OCI-LY7 (cell line): ENCODE data around the gene PTPMT1. TPM values are rescaled to one million over a fixed set of nuclear protein-coding genes. Genes with fewer than 3 reads are reported as not detected.
"Not testable (repeated sequence)": the region's sequence is repeated elsewhere in the genome, so short reads cannot be mapped to it uniquely, and the experiment has no call there.

Source experiments
- BruUV-seq: library from RNA; stranded (reverse); fragments of 400-500 nt; replicated peaks from 2 replicates; lab custom pipeline; 2021; lab: Mats Ljungman, UMichigan
- CTCF ChIA-PET: fragments of 300-600 bp; sonication (Branson Sonifier 250); formaldehyde crosslinking; loops from one replicate; lab custom pipeline; 2022; ENCODE audit warnings: antibody characterized with exemption; ENCODE audit not compliant: unreplicated experiment; lab: Charles Lee
- POLR2A ChIA-PET: fragments of 300-600 bp; sonication (Branson Sonifier 250); formaldehyde crosslinking; loops from one replicate; lab custom pipeline; 2022; ENCODE audit warnings: antibody characterized with exemption; lab: Charles Lee
- DNase-seq: peaks from one replicate; pipeline ENCODE4 v3.0.0-alpha.2; 2015; ENCODE audit warnings: low spot score
- H2AFZ ChIP-seq: fragments of 200-600 bp; sonication (generic), shearing (Covaris generic); 2 replicates; pipeline ENCODE4 v1.6.1; 2014; ENCODE audit warnings: mild to moderate bottlenecking, antibody characterized with exemption, low read length, moderate library complexity
- H3K27ac ChIP-seq: fragments of 200-600 bp; sonication (generic); 2 replicates; pipeline ENCODE4 v1.5.1; 2014; ENCODE audit warnings: mixed run types, low read depth, mild to moderate bottlenecking, moderate library complexity, low read length, inconsistent platforms; ENCODE audit not compliant: poor library complexity, severe bottlenecking
- H3K36me3 ChIP-seq: fragments of 200-600 bp; sonication (generic); 2 replicates; pipeline ENCODE4 v1.6.1; 2014; ENCODE audit warnings: mild to moderate bottlenecking, antibody characterized with exemption, low read length, moderate library complexity, mixed read lengths; ENCODE audit not compliant: insufficient read depth
- H3K4me1 ChIP-seq: fragments of 200-600 bp; sonication (generic); 2 replicates; pipeline ENCODE4 v1.5.1; 2014; ENCODE audit warnings: mild to moderate bottlenecking, low read length; ENCODE audit not compliant: insufficient read depth, poor library complexity, severe bottlenecking
- H3K4me2 ChIP-seq: fragments of 200-600 bp; sonication (generic); 2 replicates; pipeline ENCODE4 v1.6.1; 2014; ENCODE audit warnings: mild to moderate bottlenecking, low read length
- H3K4me3 ChIP-seq: fragments of 200-600 bp; sonication (generic); 2 replicates; pipeline ENCODE4 v1.5.1; 2014; ENCODE audit warnings: mild to moderate bottlenecking, low read depth, low read length; ENCODE audit not compliant: poor library complexity, severe bottlenecking
- H3K79me2 ChIP-seq: fragments of 200-600 bp; sonication (generic); 2 replicates; pipeline ENCODE4 v1.6.1; 2016; ENCODE audit warnings: low read depth, mild to moderate bottlenecking, low read length, moderate library complexity, mixed read lengths; ENCODE audit not compliant: insufficient read depth
- H3K9me2 ChIP-seq: fragments of 200-600 bp; sonication (generic); 2 replicates; pipeline ENCODE4 v1.6.1; 2016; ENCODE audit warnings: mild to moderate bottlenecking, low read length, mixed read lengths; ENCODE audit not compliant: insufficient read depth
- H3K9me3 ChIP-seq: fragments of 200-600 bp; sonication (generic); 2 replicates; pipeline ENCODE4 v1.6.1; 2014; ENCODE audit warnings: mild to moderate bottlenecking, mixed run types, low read length, mixed read lengths
- H4K20me1 ChIP-seq: fragments of 200-600 bp; sonication (generic); 2 replicates; pipeline ENCODE4 v1.6.1; 2014; ENCODE audit warnings: mild to moderate bottlenecking, antibody characterized with exemption, low read length, moderate library complexity, mixed read lengths; ENCODE audit not compliant: insufficient read depth
- EZH2phosphoT487 ChIP-seq: fragments of 200-600 bp; sonication (generic); IDR thresholded peaks from 2 replicates; pipeline ENCODE4 v1.6.1; 2018; ENCODE audit warnings: low read depth, borderline replicate concordance, mild to moderate bottlenecking, mixed run types, antibody characterized with exemption, low read length, moderate library complexity, mixed read lengths
- intact Hi-C: fragments of 100-400 bp; cut with micrococcal nuclease; formaldehyde crosslinking; loops from one replicate; pipeline ENCODE4 v1.10.0; 2022; ENCODE audit not compliant: unreplicated experiment
- total RNA-seq, 2 experiments: library from RNA; depleted of rRNA in 1 of 2; stranded (reverse); fragments of >200 nt in 1 of 2; shearing (Covaris generic) in 1 of 2; gene quantifications; 2 replicates each; pipeline ENCODE4 v1.2.3, GENCODE V29; 2014 to 2022
- TF ChIP-seq, protein P1 (sequence below): fragments of 200-600 bp; sonication (generic); conservative IDR thresholded peaks from 2 replicates; pipeline ENCODE4 v1.5.1; 2014; ENCODE audit warnings: mild to moderate bottlenecking, antibody characterized with exemption, low read length, moderate library complexity, mixed read lengths

Gene PTPMT1
- total RNA-seq, 2 experiments from 2014 or later: 27.6 to 52.6 TPM

DNA sequence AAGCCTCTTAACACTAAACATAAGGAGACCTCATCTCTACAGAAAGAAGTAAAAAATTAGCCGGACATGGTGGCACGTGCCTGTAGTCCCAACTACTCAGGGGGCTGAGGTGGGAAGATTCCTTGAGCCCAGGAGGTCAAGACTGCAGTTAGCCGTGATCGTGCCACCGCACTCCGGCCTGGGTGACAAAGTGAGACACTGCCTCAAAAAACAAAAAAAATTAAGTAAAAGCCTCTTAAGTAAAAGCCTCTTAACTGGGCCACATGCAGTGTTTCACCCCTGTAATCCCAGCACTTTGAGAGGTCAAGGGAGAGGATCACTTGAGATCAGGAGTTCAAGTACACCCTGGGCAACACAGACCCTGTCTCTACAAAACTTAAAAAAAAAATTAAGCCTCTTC is 38.2 kb upstream of the PTPMT1 start:
- no peaks in the 10 kb centered on the region for H3K9me2 ChIP-seq
- ChIA-PET CTCF (no interaction called here), POLR2A (interaction anchor here (1.8 kb wide), 1 partner anchor 13 kb away, joined by 4 read pairs; no protein-coding TSS in a partner anchor)
- peaks cover 42% of the 10 kb centered on the region; the same call in 1 of the 2 replicates for H3K36me3 ChIP-seq
- H3K4me1 ChIP-seq: peaks cover 27% of the 10 kb centered on the region
- H3K79me2 ChIP-seq: peaks cover 98% of the 10 kb centered on the region
- no peak overlapping the region for H2AFZ ChIP-seq
- DNase-seq: no peak
- no peak for TF ChIP-seq EZH2phosphoT487
- TF ChIP-seq, protein P1, sequence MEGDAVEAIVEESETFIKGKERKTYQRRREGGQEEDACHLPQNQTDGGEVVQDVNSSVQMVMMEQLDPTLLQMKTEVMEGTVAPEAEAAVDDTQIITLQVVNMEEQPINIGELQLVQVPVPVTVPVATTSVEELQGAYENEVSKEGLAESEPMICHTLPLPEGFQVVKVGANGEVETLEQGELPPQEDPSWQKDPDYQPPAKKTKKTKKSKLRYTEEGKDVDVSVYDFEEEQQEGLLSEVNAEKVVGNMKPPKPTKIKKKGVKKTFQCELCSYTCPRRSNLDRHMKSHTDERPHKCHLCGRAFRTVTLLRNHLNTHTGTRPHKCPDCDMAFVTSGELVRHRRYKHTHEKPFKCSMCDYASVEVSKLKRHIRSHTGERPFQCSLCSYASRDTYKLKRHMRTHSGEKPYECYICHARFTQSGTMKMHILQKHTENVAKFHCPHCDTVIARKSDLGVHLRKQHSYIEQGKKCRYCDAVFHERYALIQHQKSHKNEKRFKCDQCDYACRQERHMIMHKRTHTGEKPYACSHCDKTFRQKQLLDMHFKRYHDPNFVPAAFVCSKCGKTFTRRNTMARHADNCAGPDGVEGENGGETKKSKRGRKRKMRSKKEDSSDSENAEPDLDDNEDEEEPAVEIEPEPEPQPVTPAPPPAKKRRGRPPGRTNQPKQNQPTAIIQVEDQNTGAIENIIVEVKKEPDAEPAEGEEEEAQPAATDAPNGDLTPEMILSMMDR: no peak
- H3K4me3 ChIP-seq: no peak overlapping the region
- intact Hi-C loops: no loop called here
- H3K9me3 ChIP-seq: no peaks in the 10 kb centered on the region
- BruUV-seq: no TSS peak
- H3K27ac ChIP-seq: no peak overlapping the region
- H3K4me2 ChIP-seq: no peak overlapping the region
- peaks cover 29% of the 10 kb centered on the region for H4K20me1 ChIP-seq

DNA sequence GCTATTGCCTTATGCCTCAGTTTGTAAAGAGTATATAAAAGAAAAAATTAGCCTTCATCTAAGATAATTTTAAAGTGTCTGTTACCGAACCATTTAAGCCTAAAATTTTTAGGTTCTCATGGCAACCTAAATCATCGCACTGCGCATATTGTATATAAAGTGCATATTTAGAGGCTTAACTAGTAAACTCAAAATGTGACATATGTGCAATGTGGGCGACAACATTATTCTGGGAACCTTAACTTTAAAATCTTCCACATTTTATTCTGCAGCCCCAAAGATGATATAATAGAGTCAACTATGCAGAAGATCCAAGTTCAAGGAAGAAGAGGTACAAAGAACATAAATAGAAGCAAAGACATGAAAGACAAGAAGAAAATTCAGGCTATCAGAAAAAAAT is 35.4 kb upstream of the PTPMT1 start:
- no peak overlapping the region for H3K27ac ChIP-seq
- H3K4me1 ChIP-seq: peaks cover 7% of the 10 kb centered on the region
- no peaks in the 10 kb centered on the region for H3K9me2 ChIP-seq
- no TSS peak for BruUV-seq
- H4K20me1 ChIP-seq: peaks cover 18% of the 10 kb centered on the region; the same call in 1 of the 2 replicates
- H3K4me3 ChIP-seq: no peak overlapping the region
- TF ChIP-seq EZH2phosphoT487: no peak
- TF ChIP-seq, protein P1: no peak
- H3K79me2 ChIP-seq: peaks cover 98% of the 10 kb centered on the region
- H3K4me2 ChIP-seq: no peak overlapping the region
- intact Hi-C loops: no loop called here
- no peak for DNase-seq
- POLR2A ChIA-PET: interaction anchor here (0.6 kb wide), 1 partner anchor 176 kb away, joined by 3 read pairs; no protein-coding TSS in a partner anchor
- H3K36me3 ChIP-seq: peaks cover 57% of the 10 kb centered on the region; the same call in 1 of the 2 replicates
- CTCF ChIA-PET: no interaction called here
- H2AFZ ChIP-seq: no peak overlapping the region
- no peaks in the 10 kb centered on the region for H3K9me3 ChIP-seq

DNA sequence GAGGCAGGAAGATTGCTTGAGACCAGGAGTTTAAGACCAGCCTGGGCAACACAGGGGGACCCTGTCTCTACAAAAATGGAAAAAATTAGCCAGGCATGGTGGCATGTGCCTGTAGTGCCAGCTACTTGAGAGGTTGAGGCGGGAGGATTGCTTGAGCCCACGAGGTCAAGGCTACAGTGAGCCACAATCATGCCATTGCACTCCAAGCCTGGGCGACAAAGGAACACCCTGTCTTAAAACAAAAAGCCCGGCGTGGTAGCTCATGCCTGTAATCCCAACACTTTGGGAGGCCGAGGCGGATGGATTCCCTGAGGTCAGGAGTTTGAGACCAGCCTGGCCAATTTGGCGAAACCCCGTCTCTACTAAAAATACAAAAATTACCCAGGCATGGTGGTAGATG is 34.7 kb upstream of the PTPMT1 start:
- CTCF ChIA-PET, intact Hi-C loops: not testable (repeated sequence)

More for the DNA sequence above, 34.7 kb upstream of the PTPMT1 start:
- H3K36me3 ChIP-seq: peaks cover 56% of the 10 kb centered on the region
- not testable (repeated sequence) for H3K27ac ChIP-seq, BruUV-seq, H3K4me2 ChIP-seq, H2AFZ ChIP-seq, DNase-seq, H3K4me1 ChIP-seq, H3K9me3 ChIP-seq, H3K4me3 ChIP-seq, H3K9me2 ChIP-seq
- POLR2A ChIA-PET: interaction anchor here (1.9 kb wide), 1 partner anchor 9 kb away, joined by 4 read pairs; no protein-coding TSS in a partner anchor
- H3K79me2 ChIP-seq: peaks cover 98% of the 10 kb centered on the region
- peaks cover 18% of the 10 kb centered on the region; the same call in 1 of the 2 replicates for H4K20me1 ChIP-seq
